Frontal cortex (tissue), 4 donors: ENCODE results near the gene SLC17A2. TPM values are rescaled to one million over a fixed set of nuclear protein-coding genes. Genes with fewer than 3 reads are reported as not detected.

ENCODE experiments used
- DNase-seq, 2 donors: peaks; one replicate each; pipeline ENCODE4 v3.0.0; 2012; ENCODE audit warnings: low spot score in 2 of 2
- FAIRE-seq: peaks from 2 replicates; lab custom pipeline; 2012; peaks lifted over from hg19 to GRCh38; lab: Jason Lieb, UNC
- total RNA-seq: library from RNA; depleted of rRNA; stranded (reverse); fragments of >200 nt; gene quantifications from one replicate; pipeline ENCODE4 v1.2.3, GENCODE V29; 2014
- donor health status: control.
- donor health status: control.
- donor health status: control.

The SLC17A2 gene
- total RNA-seq: not detected

- FAIRE-seq (no peak), DNase-seq (no peak)
These were observed at the start of gene SLC17A2 for GRCh38 chr6:25930532-25931410. SLC17A2 (minus strand) TSS chr6:25930691; CDS start chr6:25925796, 4,895 bp downstream.

- no peak for FAIRE-seq
- no peak for DNase-seq
These were observed 45.6 kb upstream of the SLC17A2 start for GRCh38 chr6:25975923-25976560.

GRCh38 chr6:25973923-25974555, 43.5 kb upstream of the SLC17A2 start:
- FAIRE-seq: no peak
- no peak for DNase-seq

- DNase-seq (no peak), FAIRE-seq (no peak)
These were observed 42.4 kb upstream of the SLC17A2 start for GRCh38 chr6:25972902-25973301.

GRCh38 chr6:25972128-25972527, 41.6 kb upstream of the SLC17A2 start:
- DNase-seq (no peak), FAIRE-seq (no peak)

GRCh38 chr6:25971187-25971821, 40.8 kb upstream of the SLC17A2 start:
- FAIRE-seq (no peak), DNase-seq (peak in 1 of 2 donors; percentile 23)

- FAIRE-seq: no peak
- no peak for DNase-seq
These were observed 38.3 kb upstream of the SLC17A2 start for GRCh38 chr6:25968769-25969168.

- no peak for FAIRE-seq
- DNase-seq: no peak
These were observed 36.2 kb upstream of the SLC17A2 start for GRCh38 chr6:25966711-25967110.

GRCh38 chr6:25965058-25965457, 34.6 kb upstream of the SLC17A2 start:
- DNase-seq (no peak), FAIRE-seq (no peak)

GRCh38 chr6:25963426-25964123, 33.1 kb upstream of the SLC17A2 start:
- DNase-seq: no peak
- no peak for FAIRE-seq

- DNase-seq (peak in 1 of 2 donors; percentile 41), FAIRE-seq (no peak)
These were observed 31.9 kb upstream of the SLC17A2 start, which contains the start of gene TRIM38 for GRCh38 chr6:25962149-25963127. TRIM38 (plus strand) TSS chr6:25962802; CDS start chr6:25966523, 3,721 bp downstream.

- DNase-seq (no peak), FAIRE-seq (no peak)
These were observed 31.2 kb upstream of the SLC17A2 start for GRCh38 chr6:25961619-25962148.

GRCh38 chr6:25960734-25961133, 30.2 kb upstream of the SLC17A2 start:
- no peak for FAIRE-seq
- DNase-seq: no peak

GRCh38 chr6:25959890-25960536, 29.5 kb upstream of the SLC17A2 start:
- FAIRE-seq (no peak), DNase-seq (no peak)

GRCh38 chr6:25958700-25959162, 28.2 kb upstream of the SLC17A2 start:
- FAIRE-seq (no peak), DNase-seq (no peak)

- DNase-seq (no peak), FAIRE-seq (no peak)
These were observed 25.7 kb upstream of the SLC17A2 start for GRCh38 chr6:25956226-25956625.

- FAIRE-seq: no peak
- no peak for DNase-seq
These were observed 24.3 kb upstream of the SLC17A2 start for GRCh38 chr6:25954756-25955155.

GRCh38 chr6:25953733-25954132, 23.2 kb upstream of the SLC17A2 start:
- FAIRE-seq: no peak

More at GRCh38 chr6:25953733-25954132, 23.2 kb upstream of the SLC17A2 start:
- no peak for DNase-seq
